ENCODE data around the gene KIFC3. TPM values are rescaled to one million over a fixed set of nuclear protein-coding genes. Genes with fewer than 3 reads are reported as not detected.

The KIFC3 gene
- total RNA-seq, 1 donor: 40.5 TPM

GRCh38 chr16:57826706-57827625, 24.7 kb upstream of the KIFC3 start:
- no peak for DNase-seq (ENCODE audit: insufficient read length, low spot score, missing footprints)
- peaks cover 22% of the 10 kb centered on the region for H3K27me3 ChIP-seq (ENCODE audit: insufficient read depth, low read length)
- TF ChIP-seq CTCF (IDR thresholded peaks at IDR 0.05; ENCODE audit: extremely low read depth, low read depth, low read length): no peak
- H3K36me3 ChIP-seq (ENCODE audit: insufficient read depth, low read length): no peaks in the 10 kb centered on the region
- H3K4me2 ChIP-seq (ENCODE audit: insufficient read depth, low read length): no peak overlapping the region
- H3K27ac ChIP-seq (ENCODE audit: low read depth, low read length): no peak overlapping the region
- no peaks in the 10 kb centered on the region for H3K9me3 ChIP-seq (ENCODE audit: low read depth, low read length)
- H2AFZ ChIP-seq (ENCODE audit: low read length): no peak overlapping the region
- H3K79me2 ChIP-seq (ENCODE audit: insufficient read depth, low read length): no peaks in the 10 kb centered on the region
- H4K20me1 ChIP-seq (ENCODE audit: insufficient read depth, low read length): no peaks in the 10 kb centered on the region
- no peak overlapping the region for H3K4me3 ChIP-seq (ENCODE audit: insufficient read depth, low read length)
- peaks cover 4% of the 10 kb centered on the region for H3K4me1 ChIP-seq (ENCODE audit: insufficient read depth, low read length)

GRCh38 chr16:57826052-57826451, 23.8 kb upstream of the KIFC3 start:
- TF ChIP-seq CTCF (IDR thresholded peaks at IDR 0.05; ENCODE audit: extremely low read depth, low read depth, low read length): no peak

GRCh38 chr16:57825298-57826044, 23.2 kb upstream of the KIFC3 start:
- DNase-seq (ENCODE audit: insufficient read length, low spot score, missing footprints): no peak
- Histone ChIP-seq H3K4me1 (ENCODE audit: insufficient read depth, low read length) (peaks cover 4% of the 10 kb centered on the region), H3K4me3 (ENCODE audit: insufficient read depth, low read length) (no peak overlapping the region), H3K36me3 (ENCODE audit: insufficient read depth, low read length) (no peaks in the 10 kb centered on the region), H4K20me1 (ENCODE audit: insufficient read depth, low read length) (no peaks in the 10 kb centered on the region), H3K27ac (ENCODE audit: low read depth, low read length) (no peak overlapping the region), H2AFZ (ENCODE audit: low read length) (no peak overlapping the region), H3K79me2 (ENCODE audit: insufficient read depth, low read length) (no peaks in the 10 kb centered on the region), H3K9me3 (ENCODE audit: low read depth, low read length) (no peaks in the 10 kb centered on the region), H3K4me2 (ENCODE audit: insufficient read depth, low read length) (no peak overlapping the region), H3K27me3 (ENCODE audit: insufficient read depth, low read length) (peaks cover 22% of the 10 kb centered on the region)
- no peak for TF ChIP-seq CTCF (IDR thresholded peaks at IDR 0.05; ENCODE audit: extremely low read depth, low read depth, low read length)

More at GRCh38 chr16:57826052-57826451, 23.8 kb upstream of the KIFC3 start:
- no peaks in the 10 kb centered on the region for H3K79me2 ChIP-seq (ENCODE audit: insufficient read depth, low read length)
- no peak for DNase-seq (ENCODE audit: insufficient read length, low spot score, missing footprints)
- no peak overlapping the region for H3K4me3 ChIP-seq (ENCODE audit: insufficient read depth, low read length)
- peaks cover 4% of the 10 kb centered on the region for H3K4me1 ChIP-seq (ENCODE audit: insufficient read depth, low read length)
- H4K20me1 ChIP-seq (ENCODE audit: insufficient read depth, low read length): no peaks in the 10 kb centered on the region
- H3K4me2 ChIP-seq (ENCODE audit: insufficient read depth, low read length): no peak overlapping the region
- peaks cover 22% of the 10 kb centered on the region for H3K27me3 ChIP-seq (ENCODE audit: insufficient read depth, low read length)
- H3K9me3 ChIP-seq (ENCODE audit: low read depth, low read length): no peaks in the 10 kb centered on the region
- H3K27ac ChIP-seq (ENCODE audit: low read depth, low read length): no peak overlapping the region
- no peaks in the 10 kb centered on the region for H3K36me3 ChIP-seq (ENCODE audit: insufficient read depth, low read length)
- no peak overlapping the region for H2AFZ ChIP-seq (ENCODE audit: low read length)

- no peak overlapping the region for H3K4me2 ChIP-seq (ENCODE audit: insufficient read depth, low read length)
- no peak for TF ChIP-seq CTCF (IDR thresholded peaks at IDR 0.05; ENCODE audit: extremely low read depth, low read depth, low read length)
- H3K9me3 ChIP-seq (ENCODE audit: low read depth, low read length): no peaks in the 10 kb centered on the region
- H3K27me3 ChIP-seq (ENCODE audit: insufficient read depth, low read length): peaks cover 22% of the 10 kb centered on the region
- DNase-seq (ENCODE audit: insufficient read length, low spot score, missing footprints): no peak
- H2AFZ ChIP-seq (ENCODE audit: low read length): no peak overlapping the region
- peaks cover 3% of the 10 kb centered on the region for H3K4me1 ChIP-seq (ENCODE audit: insufficient read depth, low read length)
- H4K20me1 ChIP-seq (ENCODE audit: insufficient read depth, low read length): no peaks in the 10 kb centered on the region
- no peak overlapping the region for H3K4me3 ChIP-seq (ENCODE audit: insufficient read depth, low read length)
- no peak overlapping the region for H3K27ac ChIP-seq (ENCODE audit: low read depth, low read length)
- H3K36me3 ChIP-seq (ENCODE audit: insufficient read depth, low read length): no peaks in the 10 kb centered on the region
- H3K79me2 ChIP-seq (ENCODE audit: insufficient read depth, low read length): no peaks in the 10 kb centered on the region
Measured at GRCh38 chr16:57824888-57825287, 22.6 kb upstream of the KIFC3 start.

Data from osteoblast (primary cell).